Measurements from ENCODE around the gene FOXA1.

Gene FOXA1

DNA sequence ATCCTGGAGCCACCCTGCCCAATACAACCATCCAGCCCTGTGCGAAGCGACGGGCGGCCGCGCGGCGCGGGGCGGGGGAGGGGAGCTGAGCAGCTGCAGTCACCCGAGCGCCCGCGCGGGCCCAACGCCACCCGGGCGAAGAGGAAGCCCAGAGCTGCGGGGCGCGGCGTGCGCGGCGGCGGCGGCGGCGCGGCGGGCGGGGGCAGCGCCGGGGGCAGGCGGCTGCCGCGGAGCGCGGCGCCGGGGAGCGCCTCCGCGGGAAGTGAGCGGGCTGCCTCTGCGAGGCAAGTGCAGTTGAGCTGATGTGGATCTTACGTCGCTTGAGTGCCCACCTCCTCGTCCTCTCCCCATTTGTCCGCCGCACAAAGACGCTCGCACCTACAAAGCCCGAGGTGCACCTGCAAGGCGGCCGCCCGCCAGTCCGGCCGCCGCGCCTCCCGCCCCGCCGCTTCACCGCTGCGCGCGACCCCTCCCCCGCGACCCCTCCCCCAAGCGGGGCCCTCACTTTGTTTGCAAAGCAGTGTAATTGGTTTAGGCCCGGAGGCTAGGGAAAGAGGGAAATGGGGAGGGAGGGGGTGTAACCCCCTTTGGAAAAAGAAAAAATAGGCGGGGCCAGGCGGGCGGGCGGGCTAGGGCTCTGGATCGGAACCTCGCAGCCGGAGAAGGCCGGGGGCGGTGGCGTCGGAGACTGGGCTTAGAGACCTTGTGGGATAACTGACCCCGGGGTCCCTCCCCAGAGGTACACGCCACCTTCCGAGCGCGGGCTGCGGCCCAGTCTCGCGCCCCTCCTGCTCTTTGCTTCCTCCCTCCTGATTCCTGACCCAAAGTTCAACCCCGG, at the start of gene FOXA1, which contains the start of gene TTC6:
Gene FOXA1 (minus strand): TSS at position 279 of the 838 bp plus-strand sequence. CDS start 277 bp downstream, at position 2.
Gene TTC6 (plus strand): TSS at position 659 of the 838 bp plus-strand sequence. CDS start 26,436 bp downstream, outside the sequence.
- DNase-seq, result no peak

DNA sequence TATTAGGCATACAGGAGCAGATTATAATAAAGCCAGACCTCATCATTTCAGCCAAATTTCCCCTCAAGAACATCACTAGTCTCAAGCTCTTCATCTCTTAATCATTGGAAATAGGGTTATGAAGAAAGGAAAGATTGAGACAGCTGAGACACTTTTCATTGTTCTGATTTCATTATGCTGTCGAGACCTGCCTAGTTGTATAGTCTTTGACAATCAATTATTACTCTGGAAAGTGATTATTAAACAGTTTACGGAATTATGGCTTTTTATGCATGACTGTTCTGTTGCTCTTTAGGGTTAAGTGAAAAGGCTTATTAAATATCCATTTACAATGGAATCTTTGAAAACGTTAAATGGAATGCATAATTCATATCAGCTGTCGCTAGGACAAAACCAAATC, 48.7 kb upstream of the FOXA1 start:
- no peak for DNase-seq

DNA sequence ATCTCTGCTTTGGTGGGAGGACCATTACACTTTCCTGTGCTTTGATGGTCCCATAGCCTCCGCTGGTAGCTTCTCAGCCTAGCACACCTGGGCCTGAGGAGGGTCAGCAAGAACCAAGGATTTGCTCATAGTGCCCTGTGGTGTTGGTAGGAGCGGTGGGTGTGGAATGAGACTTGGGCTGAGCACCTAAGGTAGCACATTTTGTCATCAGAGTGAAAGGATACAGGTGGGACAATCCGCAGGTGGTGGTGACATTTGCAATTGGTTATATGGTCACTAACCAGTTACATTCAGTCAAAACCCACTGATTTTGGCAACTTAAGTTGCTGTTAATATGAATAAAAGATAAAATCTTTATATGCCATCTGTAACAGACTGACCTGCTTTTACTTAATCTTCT, 47.1 kb upstream of the FOXA1 start:
- DNase-seq, result no peak

DNA sequence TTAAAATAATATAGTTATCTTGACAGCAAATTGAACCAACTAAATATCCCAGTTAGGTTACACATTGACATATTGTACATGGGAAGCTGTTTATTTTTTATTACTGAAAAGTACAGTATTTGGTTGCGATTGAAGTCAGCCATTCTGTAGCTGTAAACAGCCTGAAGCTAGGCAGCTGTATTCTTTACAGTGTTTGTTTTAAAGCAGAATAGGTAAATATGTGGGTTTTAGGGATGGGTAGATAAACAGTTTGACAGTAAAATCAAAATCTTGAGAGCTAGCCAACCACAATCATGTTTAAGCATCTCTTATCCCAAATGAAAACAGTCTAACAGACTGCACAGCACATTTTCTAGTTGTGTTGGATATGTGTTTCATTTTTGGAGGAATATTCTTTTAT, 46.1 kb upstream of the FOXA1 start:
- no peak for DNase-seq

DNA sequence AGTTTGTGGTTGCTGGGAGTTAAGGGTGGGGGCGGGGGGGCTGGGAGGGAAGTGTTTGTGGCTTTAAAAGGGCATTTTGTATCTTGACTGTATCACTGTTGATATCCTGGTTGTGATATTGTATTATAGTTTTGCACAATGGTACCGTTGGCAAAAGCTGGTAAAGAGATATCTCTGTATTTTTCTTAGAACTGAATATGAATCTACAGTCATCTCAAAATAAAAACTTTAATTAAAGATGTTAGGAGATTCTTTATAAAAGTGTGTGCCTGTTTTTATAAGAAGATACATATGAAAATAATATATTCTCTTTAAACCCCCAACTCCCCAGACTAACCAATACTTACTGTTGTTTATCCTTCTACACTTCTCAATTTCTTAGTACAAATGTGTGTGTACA, 43.5 kb upstream of the FOXA1 start:
- DNase-seq, result no peak

DNA sequence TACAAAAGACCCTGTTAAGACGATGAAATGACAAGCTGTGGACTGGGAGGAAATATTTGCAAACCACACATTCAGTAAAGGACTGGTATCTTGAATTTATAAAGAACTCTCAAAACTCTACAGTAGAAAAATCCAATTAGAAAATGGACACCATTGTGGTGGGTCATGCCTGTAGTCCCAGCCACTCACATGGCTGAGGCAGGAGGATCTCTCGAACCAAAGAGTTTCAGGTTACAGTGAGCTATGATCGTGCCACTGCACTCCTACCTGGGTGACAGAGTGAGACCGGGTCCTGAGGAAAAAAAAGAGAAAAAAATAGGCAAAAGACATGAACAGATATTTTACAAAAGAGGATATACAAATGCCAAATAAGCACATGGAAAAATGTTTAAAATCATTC, 42.3 kb upstream of the FOXA1 start:
- DNase-seq, result no peak

DNA sequence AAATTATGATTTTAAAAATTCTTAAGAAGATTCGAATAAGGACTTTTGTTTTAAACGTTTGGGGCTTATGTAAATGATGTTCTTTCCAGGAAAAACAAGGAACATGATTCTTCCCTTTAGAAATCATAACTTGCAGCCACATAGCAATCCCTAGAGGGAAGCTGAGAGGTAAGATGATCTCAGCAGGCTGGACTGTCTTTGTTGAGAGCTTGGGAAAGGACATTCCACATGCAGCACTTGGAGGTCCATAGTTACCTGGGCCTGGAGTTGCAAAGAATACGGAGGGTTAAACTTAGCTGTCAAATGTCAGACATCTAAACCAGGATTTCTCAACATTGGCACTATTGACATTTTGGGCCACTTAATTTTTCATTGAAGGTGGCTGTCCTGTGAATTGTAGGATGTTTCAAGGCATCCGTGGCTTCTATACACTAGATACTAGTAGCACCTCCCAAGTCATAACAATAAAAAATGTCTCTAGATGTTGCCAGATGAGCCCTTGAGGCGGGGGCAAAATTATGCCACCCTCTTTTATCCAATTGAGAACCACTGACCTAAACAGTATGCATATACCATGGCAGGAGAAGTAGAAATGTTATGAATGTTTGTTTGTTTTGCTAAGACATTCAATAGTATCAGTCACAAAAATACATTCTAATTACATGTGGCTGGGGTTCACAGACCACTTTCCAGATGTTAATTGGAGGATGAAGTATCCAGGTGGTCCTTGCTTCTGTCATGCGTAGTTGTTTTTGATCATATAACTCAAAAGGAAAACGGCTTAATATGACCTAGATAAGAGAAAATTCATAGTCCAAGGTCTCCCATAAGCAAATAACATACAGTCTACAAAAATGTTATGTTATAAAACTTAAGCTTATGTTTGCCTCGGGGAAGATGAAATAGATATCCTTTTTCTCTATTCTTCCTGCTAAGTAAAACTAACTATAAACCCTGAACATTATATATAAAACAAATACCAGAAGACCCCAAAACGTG, 30.8 kb upstream of the FOXA1 start:
- DNase-seq, result no peak

DNA sequence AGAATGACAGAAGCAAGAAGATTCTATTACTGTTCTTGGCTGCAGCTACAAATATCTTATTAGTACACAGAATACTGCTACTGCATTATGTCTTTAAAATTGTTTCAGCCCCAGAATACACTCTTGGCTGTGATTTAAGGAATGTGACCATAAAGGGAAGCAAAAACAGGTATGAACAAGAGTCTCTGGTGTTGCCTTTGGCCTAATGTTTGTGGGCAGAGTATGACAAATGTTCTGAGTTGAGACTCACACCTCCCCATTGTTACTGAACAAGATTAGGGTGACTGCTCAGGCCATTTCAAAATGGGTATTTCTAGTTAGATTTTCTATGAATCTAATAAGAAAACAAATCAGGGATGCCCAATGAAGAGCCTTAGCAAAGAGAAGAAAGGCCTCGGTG, 28.9 kb upstream of the FOXA1 start:
- DNase-seq, result no peak

DNA sequence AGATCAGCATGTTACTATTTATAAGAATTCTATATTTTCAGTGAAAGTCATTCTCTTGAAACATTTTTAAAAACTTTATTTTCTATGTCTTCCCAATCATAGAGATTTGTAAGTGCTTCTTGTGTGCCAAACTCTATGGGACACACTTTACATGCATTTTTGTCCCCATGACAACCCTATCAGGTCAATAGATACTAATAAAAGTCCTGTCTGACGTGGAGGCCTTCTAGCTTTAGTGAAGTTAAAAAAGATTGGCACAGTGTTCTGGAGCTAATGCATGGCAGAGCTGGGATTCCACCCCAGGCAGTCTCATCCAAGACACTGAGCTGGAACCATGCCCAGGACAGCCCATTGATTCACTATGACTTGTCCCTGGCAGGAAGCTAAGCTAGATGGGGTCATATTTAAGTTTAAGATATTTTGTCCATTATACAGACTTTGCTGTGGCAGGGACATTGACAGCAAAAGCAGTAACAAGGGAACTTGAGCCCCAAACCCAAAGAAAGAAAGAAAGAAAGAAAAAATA, 28.4 kb upstream of the FOXA1 start:
- DNase-seq, result no peak

DNA sequence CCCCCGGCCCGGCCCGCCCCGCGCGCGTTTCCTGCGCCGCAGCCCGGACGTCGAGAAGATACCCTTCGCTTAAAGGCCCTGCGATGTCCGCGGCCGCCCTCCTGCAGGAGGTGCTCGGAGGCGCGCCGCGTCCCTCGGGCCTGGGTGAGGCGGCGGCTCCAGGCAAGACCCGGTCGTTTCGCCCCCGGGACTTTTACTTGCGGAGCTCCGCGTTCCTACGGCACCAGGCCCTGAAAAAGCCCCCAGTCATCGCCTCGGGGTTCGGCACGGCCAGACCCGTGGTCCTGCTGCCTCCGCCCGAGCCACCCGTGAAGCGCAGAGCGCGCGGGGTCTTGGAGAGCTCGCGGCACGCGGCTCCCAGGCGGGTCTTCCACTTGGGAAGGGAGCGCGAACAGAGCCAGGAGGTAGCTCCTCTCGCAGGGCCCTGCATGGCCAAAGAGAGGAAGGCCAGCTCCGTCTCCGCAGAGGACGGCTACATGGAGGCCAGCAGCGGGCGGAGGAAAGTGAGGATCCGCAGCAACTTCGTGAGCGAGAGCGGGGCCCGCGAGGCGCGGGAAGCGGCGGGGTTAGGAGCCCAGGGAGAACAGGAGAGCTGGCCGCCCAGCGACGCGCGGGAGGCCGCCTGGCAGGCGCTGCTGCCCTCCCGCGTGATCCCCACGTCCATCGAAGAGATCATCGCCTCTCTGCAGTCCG, 27.3 kb upstream of the FOXA1 start:
- DNase-seq, result no peak

DNA sequence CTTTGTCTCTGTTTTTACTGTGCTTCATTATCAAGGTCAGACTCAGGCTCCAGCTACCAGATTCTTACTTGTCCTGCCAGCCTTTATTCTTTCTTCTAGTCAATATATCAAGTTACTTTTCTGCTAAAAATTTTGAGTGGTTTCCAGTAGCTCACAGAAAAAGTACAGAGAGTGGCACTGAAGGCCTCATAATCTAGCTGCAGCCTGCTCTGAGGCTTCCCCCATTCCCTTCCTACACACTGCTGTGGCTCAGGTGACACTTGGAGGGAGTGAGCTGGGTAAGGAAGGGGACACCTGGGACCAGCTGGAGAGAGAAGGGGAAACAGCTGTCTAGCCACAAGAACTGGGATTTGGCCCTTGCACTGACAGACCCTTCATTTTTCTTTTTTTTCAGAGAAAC, 25.8 kb upstream of the FOXA1 start:
- DNase-seq, result no peak

DNA sequence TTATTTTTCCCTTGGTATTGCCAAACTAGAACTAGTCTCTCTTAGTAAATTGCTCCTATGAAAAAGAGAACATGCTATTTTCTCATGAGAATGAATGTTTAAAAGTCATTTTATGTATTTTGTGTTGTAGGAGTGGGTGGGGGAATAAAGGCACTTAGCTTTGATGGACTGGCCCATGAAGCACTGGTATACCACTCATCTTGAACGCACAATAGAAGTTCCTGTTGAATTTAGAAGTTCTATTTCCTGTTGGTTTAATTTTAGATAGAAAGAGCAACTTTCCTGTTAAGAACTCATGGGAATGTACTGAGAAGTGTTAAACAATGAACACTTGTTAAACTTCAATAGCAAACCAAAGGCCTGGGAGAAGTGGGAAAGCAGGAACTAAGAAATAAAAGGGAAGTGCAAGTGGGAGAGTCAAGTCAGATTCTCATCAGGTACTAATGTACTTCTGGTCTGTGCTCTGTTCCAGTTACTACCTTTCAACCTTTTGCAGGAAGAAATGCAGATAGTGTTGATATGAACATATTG, 23.5 kb upstream of the FOXA1 start:
- DNase-seq, result no peak

DNA sequence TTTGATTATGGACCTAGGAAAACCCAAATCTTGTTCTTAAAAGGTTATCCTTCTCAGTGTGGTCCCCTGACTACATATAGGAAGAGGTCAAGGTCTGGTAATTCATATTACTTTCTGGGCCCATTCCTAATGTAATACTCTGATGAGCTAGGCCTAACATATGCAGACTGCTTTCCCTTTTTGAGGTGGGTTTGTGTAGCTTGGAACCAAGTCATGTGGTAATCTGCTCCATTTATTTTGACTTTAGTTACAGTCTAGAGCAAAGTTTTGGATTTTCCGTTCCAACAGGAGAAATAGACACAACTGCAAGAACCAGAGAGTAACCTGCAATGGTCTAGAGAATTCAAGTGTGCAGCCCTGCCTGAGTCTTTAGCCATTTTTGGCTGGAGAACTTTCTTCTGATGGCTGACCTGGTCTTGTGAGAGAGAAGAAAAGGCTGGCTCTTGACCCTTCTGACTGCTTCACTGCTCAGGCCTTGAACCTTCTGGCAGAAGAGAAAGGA, 22.9 kb upstream of the FOXA1 start:
- no peak for DNase-seq

DNA sequence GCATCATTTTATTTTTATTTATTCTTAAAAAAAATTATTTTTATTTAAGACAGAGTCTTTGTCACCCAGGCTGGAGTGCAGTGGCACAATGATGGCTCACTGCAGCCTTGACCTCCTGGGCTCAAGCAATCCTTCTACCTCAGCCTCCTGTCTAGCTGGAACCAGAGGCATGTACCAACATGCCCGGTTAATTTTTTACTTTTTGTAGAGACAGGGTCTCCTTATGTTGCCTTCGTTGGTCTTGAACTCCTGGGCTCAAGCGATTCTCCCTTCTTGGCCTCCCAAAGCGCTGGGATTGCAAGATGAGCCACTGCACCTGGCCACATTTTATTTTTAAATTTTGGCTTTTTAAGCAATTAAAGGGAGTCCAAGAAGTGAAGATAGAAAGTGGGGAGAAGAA, 21.8 kb upstream of the FOXA1 start:
- no peak for DNase-seq

DNA sequence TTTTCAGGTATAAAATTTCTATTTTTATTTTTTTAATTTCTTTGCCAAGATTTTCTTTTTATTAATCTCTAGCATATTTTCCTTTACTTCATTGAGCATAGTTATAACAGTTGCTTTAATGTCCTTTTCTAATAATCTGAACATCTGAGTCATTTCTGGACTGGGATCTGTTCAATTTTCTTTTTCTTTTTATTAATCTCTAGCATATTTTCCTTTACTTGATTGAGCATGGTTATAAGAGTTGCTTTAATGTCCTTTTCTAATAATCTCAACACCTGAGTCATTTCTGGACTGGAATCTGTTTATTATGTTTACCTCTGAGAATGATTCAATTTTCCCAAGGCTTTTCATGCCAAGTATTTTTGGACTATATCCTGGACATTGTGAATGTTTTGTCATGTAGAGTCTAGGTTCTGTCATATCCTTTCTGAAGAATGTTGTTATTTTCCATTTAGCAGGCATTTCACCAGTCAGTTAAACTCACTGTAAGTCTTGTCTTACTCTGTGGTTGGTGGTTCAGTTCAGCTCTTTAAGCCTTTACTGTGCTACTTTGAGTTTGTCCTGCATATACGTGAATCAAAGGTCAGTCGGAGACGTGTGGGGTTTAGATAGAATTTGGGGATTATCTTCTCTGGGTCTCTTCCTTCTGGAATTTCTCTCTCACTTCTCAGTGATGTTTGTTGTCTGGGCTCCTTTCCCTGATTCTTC, 20.7 kb upstream of the FOXA1 start:
- DNase-seq, result no peak

DNA sequence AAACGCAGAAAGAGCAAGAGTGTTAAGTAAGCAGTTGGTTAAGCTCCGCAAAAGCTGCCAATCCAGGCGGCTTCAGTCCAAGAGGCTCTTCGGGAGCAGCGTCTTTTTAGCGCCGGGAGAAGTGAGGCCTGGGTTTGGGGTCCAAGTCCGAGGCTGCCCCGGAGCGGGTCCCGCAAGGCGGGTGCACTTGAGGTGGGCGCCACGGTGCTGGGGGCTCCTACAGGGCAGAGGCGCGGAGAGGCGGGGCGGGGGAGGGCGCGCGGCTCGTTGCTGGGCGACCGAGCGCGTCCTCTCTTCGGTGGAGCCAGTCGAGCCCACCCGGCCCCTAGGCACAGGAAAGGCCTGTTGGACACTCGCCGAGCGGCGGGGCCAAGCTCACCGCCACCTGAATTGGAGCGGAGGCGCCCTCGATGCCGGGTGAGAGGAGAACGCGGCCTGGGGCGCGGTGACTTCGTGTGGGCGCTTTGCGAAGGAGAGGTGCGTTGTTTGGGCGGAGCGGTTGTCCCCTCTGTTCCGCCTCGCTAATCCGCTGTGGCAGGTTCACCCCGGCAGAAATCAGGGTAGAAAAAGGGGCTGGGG, 16.0 kb upstream of the FOXA1 start:
- DNase-seq, result no peak

DNA sequence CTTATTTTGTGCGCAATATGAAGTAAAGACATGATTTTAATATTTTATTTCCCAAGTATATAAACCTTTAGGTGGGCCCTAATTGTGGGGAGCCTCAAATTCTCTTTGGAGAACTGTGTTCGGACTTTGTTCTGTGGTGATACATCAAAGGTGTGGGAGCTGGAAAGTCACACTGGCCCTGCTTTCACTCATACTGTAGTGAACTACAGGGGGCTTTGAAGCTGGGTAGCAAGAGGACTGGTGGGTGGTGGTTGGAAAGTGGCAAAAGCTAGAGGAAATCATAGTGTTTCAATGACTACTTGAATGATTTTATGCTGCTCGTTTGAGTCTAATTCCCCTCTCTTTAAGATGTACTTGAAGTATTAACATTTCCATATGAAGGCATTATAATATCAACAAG, 13.6 kb upstream of the FOXA1 start:
- no peak for DNase-seq

DNA sequence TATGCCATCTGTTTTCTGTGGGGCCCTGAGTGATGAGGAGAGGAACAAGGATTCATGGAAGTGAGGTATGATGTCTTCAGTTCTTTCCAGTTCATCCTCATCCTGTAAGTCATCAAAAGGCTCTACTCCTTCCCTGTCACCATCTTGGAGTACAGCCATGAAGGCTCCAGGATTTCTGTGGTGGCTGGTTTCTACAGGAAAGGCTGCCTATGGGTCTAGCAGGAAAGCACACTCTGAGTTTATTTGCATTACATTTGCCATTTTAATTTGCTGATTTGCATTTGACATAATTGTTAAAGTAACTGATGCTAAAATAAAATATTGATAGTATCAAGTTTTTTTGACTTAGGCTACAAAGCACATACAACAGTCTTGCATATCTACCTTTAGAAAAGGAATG, 11.6 kb upstream of the FOXA1 start:
- no peak for DNase-seq

DNA sequence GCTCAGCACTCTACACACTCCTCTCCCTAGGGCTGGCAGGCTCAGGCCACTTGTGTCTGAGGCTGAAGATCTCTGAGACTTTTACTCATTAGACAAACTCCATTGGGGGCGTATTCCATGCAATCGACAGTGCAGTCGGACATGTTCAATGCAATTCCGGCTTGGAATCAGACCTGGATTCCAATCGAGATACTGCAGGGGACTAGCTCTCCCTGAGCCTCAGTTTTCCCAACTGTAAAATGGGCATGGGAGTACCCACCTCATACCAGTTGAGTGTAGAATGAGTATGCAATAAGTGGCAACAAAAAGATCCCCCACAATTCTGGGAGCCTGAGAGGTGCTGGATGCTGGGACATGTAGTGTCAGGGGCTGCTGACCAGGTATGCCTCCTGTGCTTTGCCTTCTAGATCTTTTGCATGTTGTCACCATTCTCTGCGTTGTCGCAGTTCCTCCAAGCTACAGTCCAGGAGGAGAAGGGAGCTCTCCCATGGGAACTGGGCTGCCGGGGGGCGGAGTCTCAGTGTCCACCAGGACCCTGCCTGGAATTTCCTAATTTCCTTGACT, 8.7 kb upstream of the FOXA1 start:
- DNase-seq, result no peak

DNA sequence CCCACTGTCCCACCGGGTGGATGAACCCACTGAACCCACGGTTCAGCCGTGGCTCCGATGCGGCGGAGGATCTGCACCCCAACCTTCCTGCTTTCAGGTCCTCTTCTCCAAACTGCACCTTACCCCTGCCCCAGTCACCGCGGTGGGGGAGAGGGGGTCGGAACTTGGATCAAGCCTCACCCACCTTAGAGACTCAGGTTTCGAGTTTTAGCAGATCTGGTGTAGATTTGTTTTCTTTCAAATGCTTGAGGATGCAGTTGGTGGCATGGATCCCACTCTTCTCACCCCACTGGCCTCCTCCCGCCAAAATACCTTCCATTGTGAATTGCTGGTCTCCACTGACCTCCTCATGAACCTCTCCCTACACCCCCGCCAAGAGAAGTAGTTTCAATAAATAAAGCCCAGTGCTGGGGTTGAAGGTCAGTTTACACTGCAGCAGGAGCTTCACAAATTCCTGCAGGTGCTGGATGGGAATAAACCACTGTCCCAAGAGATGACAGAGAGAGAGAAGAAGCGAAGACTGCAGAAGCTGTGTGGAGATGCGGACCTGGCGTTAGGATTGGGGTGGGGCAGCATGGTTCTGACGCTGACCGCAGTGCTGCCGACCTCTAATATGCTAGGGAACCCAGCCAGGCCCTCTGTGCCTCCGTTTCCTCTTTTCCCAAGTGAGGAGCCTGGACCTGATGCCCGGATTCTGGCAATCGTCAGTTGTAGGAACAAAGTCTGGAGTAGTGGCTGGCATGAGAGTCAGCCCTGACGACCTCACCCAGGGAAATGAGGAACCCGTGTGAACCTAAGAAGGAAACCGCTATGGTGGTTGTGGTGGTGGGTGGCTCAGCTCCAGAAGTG, 7.8 kb upstream of the FOXA1 start:
- no peak for DNase-seq

All from stimulated activated naive CD4-positive, alpha-beta T cell treated with Interleukin-2 at 50 U/mL for 16 hours (primary cell).